Vagina (tissue), 2 donors: ENCODE measurements around the gene ZNHIT3.

Experiments used
- CTCF ChIP-seq, 3 experiments: fragments of 450-650 bp in 2 of 3; fragments of 200-600 bp in 1 of 3; sonication (generic) in 1 of 3; IDR thresholded peaks; one replicate each; pipeline ENCODE4 v1.5.1; 2017 to 2019; ENCODE audit warnings: antibody characterized with exemption in 3 of 3, mild to moderate bottlenecking in 2 of 3, moderate library complexity in 2 of 3
- POLR2A ChIP-seq, 2 donors: fragments of 450-650 bp; IDR thresholded peaks; one replicate each; pipeline ENCODE4 v1.6.1; 2017; ENCODE audit warnings: antibody characterized with exemption in 2 of 2, mild to moderate bottlenecking in 2 of 2, moderate library complexity in 2 of 2
- POLR2AphosphoS5 ChIP-seq, 2 donors: sonication (generic); formaldehyde crosslinking; IDR thresholded peaks; one replicate each; pipeline ENCODE4 v1.9.0; 2017; ENCODE audit warnings: antibody characterized with exemption in 2 of 2, mild to moderate bottlenecking in 2 of 2, low read depth in 1 of 2; ENCODE audit not compliant: insufficient read depth in 1 of 2

DNA sequence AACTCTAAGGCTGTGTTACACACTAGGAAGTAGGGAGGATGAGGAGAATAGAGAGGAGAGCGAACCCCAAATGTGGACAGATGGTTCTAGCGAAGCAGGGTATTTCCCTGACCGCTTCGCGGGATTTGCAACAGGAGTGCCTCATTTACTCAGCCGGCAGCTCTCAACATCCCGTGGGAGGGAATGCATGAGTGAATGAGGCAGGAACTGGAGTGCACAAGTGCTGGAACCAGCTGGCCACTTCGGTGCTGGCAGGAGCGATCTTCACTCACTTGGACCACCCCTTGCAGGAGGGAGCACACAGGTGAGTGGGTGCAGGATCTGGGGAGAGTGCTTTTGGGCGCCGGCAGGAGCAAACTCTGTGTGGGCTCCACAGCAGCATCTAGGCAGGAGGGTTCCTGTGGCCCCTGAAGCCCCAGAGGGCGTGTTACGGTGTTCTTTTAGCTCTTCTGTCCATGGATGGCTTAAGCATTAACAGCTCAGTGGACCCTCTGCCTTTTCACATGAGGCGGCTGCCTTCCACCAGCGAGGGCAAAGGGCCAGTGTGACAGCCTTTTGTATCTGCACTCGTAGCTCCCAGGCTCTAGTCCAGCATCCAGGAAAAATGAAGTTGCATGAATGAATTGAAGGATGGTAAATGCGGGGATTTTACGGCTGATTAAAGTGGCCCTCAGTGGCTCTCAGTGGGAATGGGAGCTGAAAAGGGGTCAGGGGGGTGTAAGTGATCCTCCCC, 17.4 kb upstream of the ZNHIT3 start:
- TF ChIP-seq POLR2A (IDR thresholded peaks at IDR 0.05), result no peak
- TF ChIP-seq CTCF (IDR thresholded peaks at IDR 0.05), result no peak
- TF ChIP-seq POLR2AphosphoS5 (IDR thresholded peaks at IDR 0.05; ENCODE audit: insufficient read depth in 1 of 2, low read depth in 1 of 2), result no peak
